Hepatocyte (in vitro differentiated cells): Measurements from ENCODE around the gene LAMA3. TPM values are rescaled to one million over a fixed set of nuclear protein-coding genes. Genes with fewer than 3 reads are reported as not detected.

Experiments
- DNase-seq: peaks from one replicate; pipeline ENCODE4 v3.0.0-alpha.2; 2016; ENCODE audit warnings: low spot score
- H2AFZ ChIP-seq: fragments of 200-600 bp; sonication (generic); 2 replicates; pipeline ENCODE4 v1.6.0; 2016; ENCODE audit warnings: antibody characterized with exemption, mild to moderate bottlenecking
- H3K27ac ChIP-seq: fragments of 200-600 bp; sonication (generic); 2 replicates; pipeline ENCODE4 v1.5.1; 2016; ENCODE audit warnings: mild to moderate bottlenecking
- H3K27me3 ChIP-seq: fragments of 200-600 bp; sonication (generic); 2 replicates; pipeline ENCODE4 v1.6.1; 2016
- H3K36me3 ChIP-seq: fragments of 200-600 bp; sonication (generic); replicated peaks from 2 replicates; pipeline ENCODE4 v1.5.1; 2016; ENCODE audit warnings: low read depth; ENCODE audit not compliant: insufficient read depth
- H3K4me1 ChIP-seq: fragments of 200-600 bp; sonication (generic); 2 replicates; pipeline ENCODE4 v1.5.1; 2016; ENCODE audit warnings: mild to moderate bottlenecking, moderate library complexity; ENCODE audit not compliant: insufficient read depth
- H3K4me2 ChIP-seq: fragments of 200-600 bp; sonication (generic); 2 replicates; pipeline ENCODE4 v1.6.0; 2016
- H3K4me3 ChIP-seq: fragments of 200-600 bp; sonication (generic); 2 replicates; pipeline ENCODE4 v1.5.1; 2016; ENCODE audit warnings: mild to moderate bottlenecking
- H3K79me2 ChIP-seq: fragments of 200-600 bp; sonication (generic); 2 replicates; pipeline ENCODE4 v1.6.0; 2017; ENCODE audit warnings: mild to moderate bottlenecking
- H3K9me2 ChIP-seq: fragments of 200-600 bp; sonication (generic); replicated peaks from 2 replicates; pipeline ENCODE4 v1.6.0; 2017; ENCODE audit warnings: mild to moderate bottlenecking; ENCODE audit not compliant: insufficient read depth
- H3K9me3 ChIP-seq: fragments of 200-600 bp; sonication (generic); 2 replicates; pipeline ENCODE4 v1.5.1; 2016; ENCODE audit warnings: low read depth, mild to moderate bottlenecking
- H4K20me1 ChIP-seq: fragments of 200-600 bp; sonication (generic); 2 replicates; pipeline ENCODE4 v1.6.0; 2016; ENCODE audit warnings: mild to moderate bottlenecking; ENCODE audit not compliant: insufficient read depth, poor library complexity, severe bottlenecking
- EZH2 ChIP-seq: fragments of 200-600 bp; sonication (generic); IDR thresholded peaks from 2 replicates; pipeline ENCODE4 v1.6.1; 2016; ENCODE audit warnings: antibody characterized with exemption, mild to moderate bottlenecking, borderline replicate concordance
- EZH2phosphoT487 ChIP-seq: fragments of 200-600 bp; sonication (generic); IDR thresholded peaks from one replicate; pipeline ENCODE4 v1.6.1; 2018; ENCODE audit warnings: antibody characterized with exemption, mild to moderate bottlenecking, low read depth, moderate library complexity; ENCODE audit not compliant: unreplicated experiment, severe bottlenecking
- whole genome bisulfite sequencing: methylation state at CpG from one replicate; pipeline ENCODE4 v1.1.6; 2016; ENCODE audit warnings: low lambda C conversion rate; ENCODE audit errors: missing lambda C conversion rate; 5-methylcytosine and 5-hydroxymethylcytosine counted together
- polyA plus RNA-seq: library from polyadenylated mRNA; unstranded; fragments of >200 nt; fragmentation: Nextera tagmentation; extraction: Ambion mirVana; gene quantifications from 2 replicates; pipeline ENCODE4 v1.2.1, GENCODE V29; 2016
- total RNA-seq: library from RNA; depleted of rRNA; stranded (reverse); fragments of >200 nt; gene quantifications from 2 replicates; pipeline ENCODE4 v1.2.3, GENCODE V29; 2014
- TF ChIP-seq, protein P1 (sequence below): fragments of 200-600 bp; sonication (generic); IDR thresholded peaks from 2 replicates; pipeline ENCODE4 v1.5.1; 2016; ENCODE audit warnings: antibody characterized with exemption, mild to moderate bottlenecking; ENCODE audit not compliant: poor library complexity

Gene LAMA3
- total and polyA plus RNA-seq, 2 experiments from 2014 or later, result 29.9 to 52.1 TPM

DNA sequence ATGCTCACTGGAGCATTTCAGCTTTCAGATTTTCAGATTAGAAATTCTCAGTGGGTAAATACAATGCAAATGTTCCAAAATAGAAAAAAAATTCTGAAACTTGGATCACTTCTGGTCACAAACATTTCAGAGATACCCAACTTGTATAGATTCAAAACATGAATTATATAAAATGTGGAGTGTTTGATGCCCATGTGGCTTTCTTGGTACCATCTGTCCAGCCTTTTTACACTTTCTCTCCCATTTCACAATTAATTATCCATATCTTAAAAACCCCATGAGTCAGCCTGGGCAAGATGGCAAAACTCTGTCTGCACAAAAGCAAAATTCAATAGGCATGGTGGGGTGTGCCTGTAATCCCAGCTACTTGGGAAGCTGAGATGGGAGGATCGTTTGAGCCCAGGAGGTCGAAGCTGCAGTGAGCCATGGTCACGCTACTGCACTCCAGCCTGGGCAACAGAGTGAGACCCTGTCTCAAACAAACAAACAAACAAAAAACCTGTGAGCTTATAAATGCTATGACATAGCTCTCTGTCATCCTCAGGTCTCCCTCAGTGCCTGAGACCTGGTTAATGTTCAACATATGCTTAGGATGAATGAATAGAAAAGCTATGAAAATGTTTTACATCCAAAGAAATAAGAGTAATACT lies 179.0 kb downstream of the LAMA3 start:
- no peak for DNase-seq
- Histone ChIP-seq H3K9me2 (no peaks in the 10 kb centered on the region), H3K79me2 (no peaks in the 10 kb centered on the region), H3K4me1 (peaks cover 19% of the 10 kb centered on the region), H3K9me3 (no peaks in the 10 kb centered on the region), H3K4me2 (no peak overlapping the region), H4K20me1 (no peaks in the 10 kb centered on the region), H3K4me3 (no peak overlapping the region), H2AFZ (no peak overlapping the region), H3K27me3 (no peaks in the 10 kb centered on the region), H3K27ac (no peak overlapping the region), H3K36me3 (no peaks in the 10 kb centered on the region)
- 81% methylated on average over 3 of the region's 3 CpGs for WGBS
- TF ChIP-seq, protein P1, sequence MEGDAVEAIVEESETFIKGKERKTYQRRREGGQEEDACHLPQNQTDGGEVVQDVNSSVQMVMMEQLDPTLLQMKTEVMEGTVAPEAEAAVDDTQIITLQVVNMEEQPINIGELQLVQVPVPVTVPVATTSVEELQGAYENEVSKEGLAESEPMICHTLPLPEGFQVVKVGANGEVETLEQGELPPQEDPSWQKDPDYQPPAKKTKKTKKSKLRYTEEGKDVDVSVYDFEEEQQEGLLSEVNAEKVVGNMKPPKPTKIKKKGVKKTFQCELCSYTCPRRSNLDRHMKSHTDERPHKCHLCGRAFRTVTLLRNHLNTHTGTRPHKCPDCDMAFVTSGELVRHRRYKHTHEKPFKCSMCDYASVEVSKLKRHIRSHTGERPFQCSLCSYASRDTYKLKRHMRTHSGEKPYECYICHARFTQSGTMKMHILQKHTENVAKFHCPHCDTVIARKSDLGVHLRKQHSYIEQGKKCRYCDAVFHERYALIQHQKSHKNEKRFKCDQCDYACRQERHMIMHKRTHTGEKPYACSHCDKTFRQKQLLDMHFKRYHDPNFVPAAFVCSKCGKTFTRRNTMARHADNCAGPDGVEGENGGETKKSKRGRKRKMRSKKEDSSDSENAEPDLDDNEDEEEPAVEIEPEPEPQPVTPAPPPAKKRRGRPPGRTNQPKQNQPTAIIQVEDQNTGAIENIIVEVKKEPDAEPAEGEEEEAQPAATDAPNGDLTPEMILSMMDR, result no peak
- TF ChIP-seq EZH2 (no peak), EZH2phosphoT487 (no peak)

DNA sequence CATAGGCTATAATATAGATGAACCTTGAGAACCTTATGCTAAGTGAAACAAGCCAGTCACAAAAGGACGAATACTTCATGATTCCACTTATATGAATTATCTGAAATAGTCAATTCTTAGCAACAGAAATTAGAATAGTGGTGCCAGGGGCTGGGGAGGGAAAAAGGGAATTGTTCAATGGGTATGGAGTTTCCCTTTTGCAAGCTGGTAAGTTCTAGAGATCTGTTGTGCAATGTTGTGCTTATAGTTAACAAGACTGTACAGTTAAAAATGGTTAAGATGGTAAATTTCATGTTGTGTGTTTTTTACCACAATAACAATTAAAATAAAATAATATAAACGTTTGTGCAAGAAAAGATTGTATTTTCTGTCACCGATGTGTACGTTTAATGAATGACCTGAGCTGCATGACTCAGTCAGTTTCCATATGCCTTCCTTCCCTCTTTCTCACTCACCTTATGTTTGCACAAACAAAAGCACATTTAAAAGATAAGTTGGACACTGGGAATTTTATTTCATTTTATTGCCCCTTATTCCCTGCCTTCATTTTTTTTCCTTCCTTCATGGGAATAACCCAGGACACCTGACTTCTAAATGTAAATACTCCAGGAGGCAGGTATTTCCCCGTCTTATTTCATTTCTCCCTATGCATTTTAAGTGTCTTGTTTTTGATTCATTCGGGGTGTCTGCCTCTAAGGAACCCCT lies 181.6 kb downstream of the LAMA3 start:
- H3K4me1 ChIP-seq, result peaks cover 29% of the 10 kb centered on the region
- H4K20me1 ChIP-seq, result no peaks in the 10 kb centered on the region
- no peak overlapping the region for H3K4me3 ChIP-seq
- peak overlapping the region; percentile 9 for H3K4me2 ChIP-seq
- TF ChIP-seq EZH2phosphoT487 (no peak), EZH2 (no peak)
- no peaks in the 10 kb centered on the region for H3K9me2 ChIP-seq
- no peak for DNase-seq
- peak overlapping the region; percentile 62 for H3K27ac ChIP-seq
- WGBS, result 77% methylated on average over 6 of the region's 6 CpGs
- no peak overlapping the region for H2AFZ ChIP-seq
- H3K27me3 ChIP-seq, result no peaks in the 10 kb centered on the region
- no peaks in the 10 kb centered on the region for H3K36me3 ChIP-seq
- H3K79me2 ChIP-seq, result no peaks in the 10 kb centered on the region
- no peaks in the 10 kb centered on the region for H3K9me3 ChIP-seq

DNA sequence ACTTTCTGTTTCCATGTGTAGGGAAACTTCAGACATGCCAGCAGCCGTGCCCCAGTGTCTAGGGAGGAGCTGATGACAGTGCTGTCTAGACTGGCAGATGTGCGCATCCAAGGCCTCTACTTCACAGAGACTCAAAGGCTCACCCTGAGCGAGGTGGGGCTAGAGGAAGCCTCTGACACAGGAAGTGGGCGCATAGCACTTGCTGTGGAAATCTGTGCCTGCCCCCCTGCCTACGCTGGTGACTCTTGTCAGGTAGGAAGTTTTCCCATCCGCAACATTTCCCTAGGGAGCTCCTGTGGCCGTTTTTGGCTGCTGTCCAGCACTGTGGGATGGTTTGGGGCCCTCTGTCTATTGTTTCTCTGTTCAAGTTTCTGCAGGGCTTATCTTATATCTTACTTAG lies 182.2 kb downstream of the LAMA3 start:
- peak overlapping the region; percentile 9 for H3K4me2 ChIP-seq
- no peaks in the 10 kb centered on the region for H4K20me1 ChIP-seq
- TF ChIP-seq, protein P1, result no peak
- no peak for TF ChIP-seq EZH2phosphoT487
- no peak for TF ChIP-seq EZH2
- no peak overlapping the region for H2AFZ ChIP-seq
- H3K27ac ChIP-seq, result peak overlapping the region; percentile 62
- no peaks in the 10 kb centered on the region for H3K9me2 ChIP-seq
- no peaks in the 10 kb centered on the region for H3K27me3 ChIP-seq
- no peak overlapping the region for H3K4me3 ChIP-seq
- H3K79me2 ChIP-seq, result no peaks in the 10 kb centered on the region
- DNase-seq, result peak; percentile 40
- H3K36me3 ChIP-seq, result no peaks in the 10 kb centered on the region
- H3K4me1 ChIP-seq, result peaks cover 29% of the 10 kb centered on the region
- no peaks in the 10 kb centered on the region for H3K9me3 ChIP-seq
- 72% methylated on average over 7 of the region's 7 CpGs for WGBS

DNA sequence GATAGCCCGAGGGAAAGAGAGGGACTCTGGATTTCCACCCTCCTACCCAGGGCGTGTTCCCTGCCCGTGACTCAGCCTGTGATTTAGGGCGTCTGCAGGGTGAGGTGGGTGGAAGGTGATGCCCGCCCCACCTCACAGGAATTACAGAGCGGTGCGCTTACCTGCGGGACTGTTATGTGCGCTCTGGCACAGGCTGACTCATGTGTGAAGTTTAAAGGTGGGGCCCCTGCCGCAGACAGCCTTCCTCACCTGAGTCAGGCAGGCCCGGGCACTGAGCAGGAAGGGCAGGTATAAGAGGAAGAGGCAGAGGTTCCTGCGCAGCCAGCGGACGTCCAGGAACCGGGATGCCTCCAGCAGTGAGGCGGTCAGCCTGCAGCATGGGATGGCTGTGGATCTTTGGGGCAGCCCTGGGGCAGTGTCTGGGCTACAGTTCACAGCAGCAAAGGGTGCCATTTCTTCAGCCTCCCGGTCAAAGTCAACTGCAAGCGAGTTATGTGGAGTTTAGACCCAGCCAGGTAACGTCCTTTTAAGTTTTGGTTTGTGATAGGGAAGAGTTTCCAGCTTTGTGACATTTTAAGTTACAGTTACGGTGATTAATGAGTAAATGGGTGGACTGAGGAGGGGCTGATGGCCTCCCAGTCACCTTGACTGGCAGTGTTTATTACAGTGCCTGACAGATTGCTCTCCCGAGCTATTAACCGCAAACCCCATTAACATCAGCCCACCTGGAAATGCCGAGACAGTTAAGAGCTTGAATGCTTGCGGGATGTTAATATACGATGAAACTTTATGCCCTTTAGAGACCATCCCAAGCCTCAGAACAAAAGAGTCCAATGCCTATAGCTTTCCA lies 183.7 kb downstream of the LAMA3 start:
- H2AFZ ChIP-seq, result no peak overlapping the region
- H3K36me3 ChIP-seq, result no peaks in the 10 kb centered on the region
- no peaks in the 10 kb centered on the region for H3K9me3 ChIP-seq
- no peaks in the 10 kb centered on the region for H3K9me2 ChIP-seq
- peak overlapping the region; percentile 65 for H3K4me2 ChIP-seq
- no peaks in the 10 kb centered on the region for H3K79me2 ChIP-seq
- H3K4me1 ChIP-seq, result peaks cover 29% of the 10 kb centered on the region
- peak; percentile 76 for DNase-seq
- no peak overlapping the region for H3K4me3 ChIP-seq
- no peaks in the 10 kb centered on the region for H4K20me1 ChIP-seq
- peak overlapping the region; percentile 62 for H3K27ac ChIP-seq
- WGBS, result 58% methylated on average over 25 of the region's 25 CpGs
- H3K27me3 ChIP-seq, result no peaks in the 10 kb centered on the region
- TF ChIP-seq, protein P1, result no peak
- TF ChIP-seq EZH2 (no peak), EZH2phosphoT487 (no peak)
